GM21381 (cell line): ENCODE results near the gene SEC61B.
A peak's percentile ranks its signal among the peaks of the same experiment; 100 is the strongest.
"Not testable (repeated sequence)": the region's sequence is repeated elsewhere in the genome, so short reads cannot be mapped to it uniquely, and the experiment has no call there.

Experiments
- ATAC-seq: cut with Tn5 transposase; IDR thresholded peaks from one replicate; pipeline ENCODE4 v1.9.1; 2021; ENCODE audit warnings: mild to moderate bottlenecking, moderate library complexity; ENCODE audit not compliant: unreplicated experiment

The SEC61B gene

DNA sequence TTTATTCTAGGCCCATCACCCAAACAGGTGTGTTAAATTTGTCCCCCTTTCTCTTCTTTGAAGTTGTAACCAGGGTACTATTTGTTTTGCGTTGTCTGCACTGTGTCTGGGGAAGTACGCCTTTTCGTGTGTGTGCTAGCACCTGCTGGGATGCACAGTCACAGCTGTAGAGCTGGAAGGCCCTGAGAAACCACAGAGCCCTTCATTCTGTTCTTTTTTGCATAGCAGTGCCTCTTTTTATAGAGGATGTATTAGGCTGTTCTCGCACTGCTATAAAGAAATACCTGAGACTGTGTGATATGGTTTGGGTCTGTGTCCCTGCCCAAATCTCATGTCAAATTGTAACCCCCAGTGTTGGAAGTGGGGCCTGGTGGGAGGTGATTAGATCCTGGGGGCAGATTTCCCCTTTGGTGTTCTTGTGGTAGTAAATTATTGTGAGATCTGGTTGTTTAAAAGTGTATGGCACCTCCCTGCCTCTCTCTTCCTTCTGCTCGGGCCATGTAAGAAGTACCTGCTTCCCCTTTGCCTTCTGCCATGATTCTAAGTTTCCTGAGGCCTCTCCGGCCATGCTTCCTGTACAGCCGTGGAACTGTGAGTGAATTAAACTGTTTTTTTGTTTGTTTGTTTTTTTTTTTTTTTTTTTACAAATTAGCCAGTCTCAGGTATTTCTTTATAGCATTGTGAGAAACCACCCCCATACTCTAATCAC, 14.0 kb downstream of the SEC61B start:
- peak; percentile 94 for ATAC-seq

DNA sequence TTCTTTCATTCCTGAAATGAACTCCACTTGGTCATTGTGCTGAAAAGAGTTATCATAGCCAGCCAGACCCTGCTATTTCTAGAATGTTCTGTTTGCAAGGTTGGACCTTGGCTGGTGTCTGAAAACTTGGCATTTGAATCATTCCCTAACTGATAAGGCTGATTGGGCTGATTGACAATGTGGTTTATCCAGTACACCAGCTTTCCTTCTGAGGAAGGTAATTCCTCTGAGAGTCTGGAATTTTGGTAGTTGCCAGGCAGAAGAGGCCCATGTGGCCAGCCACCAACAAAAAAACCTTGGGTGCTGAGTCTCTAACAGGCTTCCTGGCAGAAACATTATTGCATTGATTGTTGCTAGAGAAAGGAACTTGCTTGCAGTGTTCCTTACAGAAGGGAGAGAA, 15.3 kb downstream of the SEC61B start:
- no peak for ATAC-seq

DNA sequence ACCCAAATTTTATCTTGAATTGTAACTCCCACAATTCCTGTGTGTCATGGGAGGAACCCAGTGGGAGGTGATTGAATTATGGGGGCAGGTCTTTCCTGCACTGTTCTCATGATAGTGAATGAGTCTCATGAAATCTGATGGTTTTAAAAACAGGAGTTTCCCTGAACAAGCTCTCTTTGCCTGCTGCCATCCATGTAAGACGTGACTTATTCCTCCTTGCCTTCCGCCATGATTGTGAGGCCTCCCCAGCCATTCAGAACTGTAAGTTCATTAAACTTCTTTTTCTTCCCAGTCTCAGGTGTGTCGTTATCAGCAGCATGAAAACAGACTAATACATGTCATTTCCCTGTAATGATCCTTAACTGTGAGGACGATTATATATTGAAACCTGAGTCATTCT, 15.8 kb downstream of the SEC61B start:
- ATAC-seq = not testable (repeated sequence)

DNA sequence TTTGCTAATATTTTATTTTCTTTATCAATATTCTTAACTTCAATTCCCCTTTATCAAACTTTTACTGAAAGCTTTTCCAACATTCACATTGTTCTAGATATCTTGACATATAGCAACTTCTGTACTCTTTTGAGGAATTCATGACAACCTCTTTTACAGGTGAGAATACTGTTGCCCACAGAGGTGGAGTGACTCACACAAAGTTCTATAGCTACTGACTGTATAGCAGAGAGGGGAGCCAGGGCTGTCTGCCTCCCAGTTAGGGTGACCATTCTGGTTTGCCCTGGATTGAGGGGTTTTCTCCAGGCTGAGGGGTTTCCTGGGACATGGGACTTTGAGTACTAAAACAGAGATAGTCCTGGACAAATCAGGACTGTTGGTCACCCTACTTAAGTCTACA, 16.2 kb downstream of the SEC61B start:
- no peak for ATAC-seq

DNA sequence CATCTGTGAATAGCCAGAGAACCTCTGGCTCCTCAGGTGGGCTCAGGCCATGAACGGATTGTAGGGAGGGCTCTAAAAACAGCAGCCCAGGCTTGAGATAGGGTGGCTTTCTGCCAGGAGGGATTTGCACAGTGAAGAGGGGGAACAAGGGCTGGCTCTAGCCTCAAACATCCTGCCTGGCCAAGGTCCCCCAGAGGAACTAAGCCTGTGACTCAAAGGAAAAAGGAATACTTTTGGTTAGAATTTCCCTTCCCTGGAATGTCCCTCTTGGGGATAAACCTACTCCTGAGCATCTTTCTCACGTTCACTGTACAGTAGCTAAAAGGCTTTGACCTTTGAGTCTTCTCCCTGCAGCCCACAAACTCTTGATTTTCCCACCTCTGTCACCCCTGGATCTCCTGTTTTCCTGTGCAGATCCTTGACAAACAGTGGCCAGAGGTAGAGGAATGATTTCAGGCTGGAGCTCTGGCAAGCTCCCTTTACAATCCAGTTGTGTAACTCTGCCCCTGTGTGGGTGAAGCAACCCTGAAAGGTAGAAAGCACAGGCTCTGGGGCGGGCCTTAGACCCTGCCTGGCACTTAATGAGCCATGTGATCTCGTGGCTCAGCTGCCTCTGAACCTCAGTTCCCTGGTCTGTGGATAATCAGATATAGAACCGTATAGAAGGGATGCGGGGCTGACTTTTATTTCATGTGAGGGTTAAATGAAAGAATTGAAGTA, 17.4 kb downstream of the SEC61B start:
- no peak for ATAC-seq

DNA sequence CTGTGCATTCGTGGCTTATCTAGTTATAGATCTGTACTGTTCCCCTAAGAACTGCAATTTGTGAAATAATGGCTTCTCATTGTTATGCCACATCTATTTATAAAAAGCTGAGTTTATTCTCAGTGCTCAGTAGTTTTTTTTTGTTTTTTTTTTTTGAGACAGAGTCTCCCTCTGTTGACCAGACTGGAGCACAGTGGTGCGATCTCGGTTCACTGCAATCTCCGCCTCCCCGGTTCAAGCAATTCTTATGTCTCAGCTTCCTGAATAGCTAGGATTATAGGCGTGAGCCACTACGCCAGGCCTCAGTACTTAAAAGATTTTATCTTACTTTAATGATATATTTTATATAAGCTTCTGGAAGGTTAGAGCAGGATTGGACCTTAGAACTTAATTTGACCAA, 19.0 kb downstream of the SEC61B start:
- no peak for ATAC-seq

DNA sequence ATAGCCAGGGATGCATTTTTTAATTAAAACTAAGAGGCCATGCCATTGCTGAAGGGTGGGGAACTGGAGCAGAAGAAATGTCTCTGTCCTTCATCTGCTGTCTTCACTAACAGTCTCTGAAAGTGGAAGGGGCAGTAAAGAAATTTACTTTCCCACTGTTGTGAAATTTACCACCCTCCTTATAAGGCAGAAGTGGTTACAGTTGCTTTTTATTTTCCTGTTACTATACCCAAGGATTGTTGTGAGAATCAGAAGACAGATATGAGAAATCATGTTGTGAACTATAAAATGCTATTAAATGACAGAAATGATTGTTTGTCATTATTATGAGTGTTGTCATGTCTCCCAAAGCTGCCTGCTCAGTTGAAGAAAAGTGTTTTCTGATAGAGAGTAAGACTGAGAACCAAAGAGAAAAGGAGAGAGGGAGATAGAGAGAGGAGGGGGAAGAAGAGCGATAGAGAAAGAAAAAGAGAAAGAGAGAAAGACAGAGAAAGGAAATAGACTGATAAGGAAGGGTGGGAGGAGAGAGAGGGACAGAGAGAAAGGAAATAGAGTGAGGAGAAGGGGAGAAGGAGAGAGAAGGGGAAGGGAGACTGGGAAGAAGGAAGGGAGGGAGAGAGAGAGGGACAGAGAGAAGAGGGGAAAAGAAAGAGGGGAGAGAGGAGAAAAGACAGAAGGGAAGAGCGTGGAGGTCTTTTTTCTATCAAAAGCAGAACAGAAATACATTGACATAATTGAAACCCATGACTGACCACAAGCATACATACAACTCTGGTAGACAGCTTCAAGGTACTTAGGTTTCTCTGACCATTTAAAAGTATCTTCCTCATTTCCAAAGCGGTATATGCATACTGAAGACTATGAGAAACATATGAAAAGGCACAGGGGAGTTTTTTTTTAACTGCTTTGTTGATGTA, 22.5 kb downstream of the SEC61B start:
- ATAC-seq = peak; percentile 90

DNA sequence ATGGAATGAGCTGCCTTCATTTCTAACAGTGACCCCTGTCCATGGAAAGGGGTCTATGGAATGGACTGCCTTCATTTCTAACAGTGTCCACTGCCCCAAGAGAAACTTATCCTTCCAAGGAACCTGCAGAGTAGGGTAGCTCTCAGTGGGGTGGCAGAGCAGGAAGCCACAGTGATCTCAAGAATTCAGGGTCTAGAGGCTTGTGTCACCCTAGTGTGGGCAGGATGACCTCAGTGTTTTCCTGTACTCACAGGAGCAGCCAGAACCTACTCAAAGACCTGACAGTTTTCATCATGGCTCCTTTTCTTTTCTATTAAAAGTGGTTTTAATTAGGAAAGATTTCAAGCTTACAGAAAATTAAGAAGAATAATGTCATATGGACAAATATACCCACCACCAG, 27.5 kb downstream of the SEC61B start:
- no peak for ATAC-seq

DNA sequence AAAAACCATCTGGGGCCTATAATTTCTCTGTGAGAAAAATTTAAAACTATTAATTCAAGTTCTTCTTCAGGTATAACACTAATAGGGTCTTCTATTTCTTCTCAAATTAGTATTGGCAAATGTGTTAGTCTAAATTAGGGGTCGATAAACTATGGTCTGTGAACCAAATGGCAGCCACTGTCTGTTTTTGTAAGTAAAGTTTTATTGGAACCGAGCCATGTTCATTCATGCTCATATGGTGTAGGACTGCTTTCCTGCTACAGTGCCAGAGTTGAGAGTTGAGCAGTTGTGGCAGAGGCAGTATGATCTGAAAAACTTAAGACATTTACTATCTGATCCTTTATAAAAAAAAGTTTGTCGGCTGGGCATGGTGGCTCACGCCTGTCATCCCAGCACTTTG, 29.1 kb downstream of the SEC61B start:
- no peak for ATAC-seq

DNA sequence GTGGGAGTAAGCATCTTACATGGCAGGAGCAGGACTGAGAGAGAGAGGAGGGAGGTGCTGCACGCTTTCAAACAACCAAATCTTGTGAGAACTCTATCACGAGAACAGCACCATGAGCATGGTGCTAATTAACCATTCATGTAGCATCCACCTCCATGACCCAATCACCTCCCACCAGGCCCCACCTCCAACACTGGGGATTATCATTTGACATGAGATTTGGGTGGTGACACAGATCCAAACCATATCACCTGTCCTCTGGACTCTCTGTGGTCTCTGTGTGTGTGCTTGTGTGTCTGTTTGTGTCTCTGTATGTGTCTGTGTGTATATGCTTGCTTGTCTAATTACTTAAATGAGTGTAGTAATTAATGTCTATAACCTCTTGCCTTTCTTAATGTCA, 31.1 kb downstream of the SEC61B start:
- peak; percentile 32 for ATAC-seq

DNA sequence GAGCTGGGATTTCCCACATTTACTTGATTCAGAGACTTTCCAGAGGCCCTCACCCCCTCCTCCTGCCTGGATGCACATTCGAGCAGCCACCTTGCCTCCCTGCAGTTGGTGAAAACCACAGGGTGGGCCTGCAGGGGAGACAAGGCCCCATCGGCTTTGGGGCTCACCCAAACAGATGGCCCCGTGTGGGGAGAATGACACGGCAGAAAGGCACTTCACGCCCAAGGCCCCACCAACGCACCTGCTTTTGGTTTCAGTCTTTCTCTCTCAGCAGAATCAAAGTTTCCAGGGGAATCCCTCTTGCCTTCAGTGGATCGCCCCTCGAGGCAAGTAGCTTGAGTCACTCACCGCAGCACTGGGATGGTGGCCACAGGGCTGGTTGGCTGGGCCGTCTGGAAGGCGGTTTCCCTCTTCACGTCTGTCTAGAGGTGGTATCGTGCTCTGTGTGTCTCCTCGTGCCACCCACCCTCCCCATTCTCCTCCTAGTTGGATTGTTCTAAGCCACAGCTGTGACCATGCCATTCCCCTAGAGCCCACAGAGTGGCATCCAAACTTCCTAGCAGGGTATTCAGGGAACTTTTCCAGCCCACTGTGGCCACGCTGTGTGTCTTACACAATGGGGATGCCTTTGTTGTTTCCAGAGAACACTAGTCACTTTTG, 31.8 kb downstream of the SEC61B start:
- ATAC-seq = peak; percentile 79

DNA sequence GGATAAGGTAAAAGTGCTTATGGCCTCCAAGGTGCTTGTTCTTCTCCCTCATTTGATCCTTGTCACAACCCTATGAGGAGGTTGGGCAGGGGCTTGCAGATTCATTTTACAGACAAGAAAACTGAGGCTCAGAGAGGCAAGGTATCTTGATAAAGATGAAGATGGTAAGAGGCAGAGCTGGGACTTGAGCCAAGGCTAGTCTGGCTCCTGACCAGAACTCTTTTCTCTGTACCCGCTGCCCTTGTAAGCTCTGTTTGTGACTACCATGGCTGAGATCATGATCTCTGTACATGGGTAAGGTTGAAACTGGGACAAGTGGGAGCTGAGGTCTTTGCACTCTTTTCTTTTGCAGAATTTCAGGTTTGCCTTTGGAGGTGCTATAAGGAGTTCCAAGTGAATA, 33.6 kb downstream of the SEC61B start:
- no peak for ATAC-seq

DNA sequence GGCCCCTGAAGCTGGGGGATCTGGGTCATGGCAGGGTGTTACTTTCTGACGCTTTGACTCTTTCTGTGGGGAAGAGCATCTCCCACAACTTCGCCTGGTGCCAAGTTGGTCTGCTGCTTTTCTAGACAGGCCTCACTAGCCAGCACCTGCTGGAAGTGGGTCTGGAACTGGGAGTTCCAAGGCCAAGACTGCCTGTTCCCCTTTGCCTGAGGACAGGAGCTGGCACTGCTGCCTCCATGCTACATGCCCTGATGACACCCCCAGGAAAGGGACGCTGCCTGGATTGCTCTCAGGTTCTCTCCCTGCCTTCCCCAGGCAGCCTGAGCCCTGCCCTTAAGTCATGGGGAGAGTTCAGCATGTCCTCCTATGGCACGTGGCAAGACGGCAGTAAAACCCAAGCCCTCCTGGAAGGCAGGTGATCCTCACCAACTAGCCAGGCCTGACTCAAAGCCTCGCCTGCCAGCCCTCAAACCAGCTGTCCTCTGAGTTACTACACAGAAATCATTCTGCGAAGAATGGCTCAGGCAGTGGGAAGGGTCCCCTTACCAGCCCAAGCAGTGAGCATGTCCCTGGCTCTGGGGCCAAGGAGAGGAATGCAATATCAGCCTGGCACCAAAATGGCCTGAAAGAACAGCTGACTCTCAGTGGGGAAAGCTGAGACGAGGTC, 35.8 kb downstream of the SEC61B start:
- ATAC-seq = no peak

DNA sequence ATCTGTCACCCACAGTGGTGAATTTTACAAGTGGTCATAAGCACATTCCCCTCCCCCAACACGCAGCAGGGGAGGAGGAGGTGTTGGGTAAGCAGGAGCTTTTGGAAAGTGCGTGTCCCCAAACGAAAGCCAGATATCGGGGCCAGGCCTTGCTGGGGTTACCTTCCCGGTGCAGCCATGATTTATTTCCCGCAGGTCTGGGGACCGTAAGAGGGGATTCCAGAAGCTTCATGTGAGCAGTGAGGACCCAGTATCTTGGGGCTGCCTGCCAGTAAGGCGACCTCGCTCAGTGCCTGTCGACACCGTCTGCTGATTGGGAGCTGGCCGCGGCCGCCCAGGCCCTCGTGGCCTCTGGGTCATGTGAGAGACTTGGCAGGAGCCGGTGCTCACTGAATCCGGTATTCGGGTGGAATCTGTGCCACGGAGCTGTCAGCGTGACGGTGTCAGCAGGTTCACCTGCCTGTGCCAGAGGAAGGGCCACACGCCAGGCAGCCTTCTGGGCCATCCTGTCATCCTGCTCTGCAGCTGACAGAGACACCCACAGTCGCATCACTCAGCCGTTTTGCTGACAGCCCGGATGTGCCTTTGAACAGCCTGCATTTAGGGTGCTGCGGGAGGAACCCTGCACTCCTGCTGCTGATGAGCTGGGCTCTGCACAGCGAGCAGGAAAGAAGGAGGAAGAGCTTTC, 37.3 kb downstream of the SEC61B start:
- no peak for ATAC-seq

DNA sequence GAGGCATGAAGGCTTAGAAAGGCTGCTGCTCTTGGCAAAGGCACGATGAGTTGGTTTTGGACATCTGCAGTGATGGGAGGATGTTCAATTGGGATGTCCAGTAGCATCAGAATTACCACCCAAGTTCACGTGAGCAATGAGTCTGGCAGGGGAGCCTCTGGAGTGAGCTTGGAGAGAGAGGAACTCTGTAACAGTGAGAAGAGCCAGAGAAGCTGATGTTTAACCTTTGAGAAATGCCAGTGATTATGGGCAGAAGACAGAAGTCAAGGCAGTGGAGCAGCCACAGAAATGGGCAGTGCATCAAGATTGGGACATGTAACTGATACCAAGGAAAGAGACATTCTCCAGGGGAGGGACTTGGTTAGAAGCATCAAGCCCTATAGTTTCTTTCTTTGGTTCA, 39.8 kb downstream of the SEC61B start:
- ATAC-seq = no peak

DNA sequence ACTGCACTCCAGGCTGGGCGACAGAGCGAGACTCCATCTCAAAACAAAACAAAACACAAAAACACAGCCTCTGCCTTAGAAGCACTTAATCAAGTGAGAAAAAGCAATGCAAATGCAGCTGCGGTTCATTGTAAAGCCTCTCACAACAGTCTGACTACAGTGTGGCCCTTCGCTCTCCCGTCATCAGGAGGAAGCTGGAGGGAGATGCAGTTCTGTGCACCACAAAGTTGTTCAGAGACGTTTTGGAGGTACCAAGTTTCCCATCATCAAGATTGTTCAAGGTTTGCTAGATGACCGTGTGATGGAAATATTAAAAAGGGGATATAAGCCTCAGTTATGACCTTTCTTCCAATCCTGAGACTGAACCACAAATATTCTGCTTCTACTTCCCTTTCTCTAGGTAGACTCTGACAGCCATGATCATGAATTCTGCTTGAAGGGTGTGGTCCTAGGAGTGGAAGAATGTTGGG, 40.9 kb downstream of the SEC61B start:
- peak; percentile 48 for ATAC-seq

DNA sequence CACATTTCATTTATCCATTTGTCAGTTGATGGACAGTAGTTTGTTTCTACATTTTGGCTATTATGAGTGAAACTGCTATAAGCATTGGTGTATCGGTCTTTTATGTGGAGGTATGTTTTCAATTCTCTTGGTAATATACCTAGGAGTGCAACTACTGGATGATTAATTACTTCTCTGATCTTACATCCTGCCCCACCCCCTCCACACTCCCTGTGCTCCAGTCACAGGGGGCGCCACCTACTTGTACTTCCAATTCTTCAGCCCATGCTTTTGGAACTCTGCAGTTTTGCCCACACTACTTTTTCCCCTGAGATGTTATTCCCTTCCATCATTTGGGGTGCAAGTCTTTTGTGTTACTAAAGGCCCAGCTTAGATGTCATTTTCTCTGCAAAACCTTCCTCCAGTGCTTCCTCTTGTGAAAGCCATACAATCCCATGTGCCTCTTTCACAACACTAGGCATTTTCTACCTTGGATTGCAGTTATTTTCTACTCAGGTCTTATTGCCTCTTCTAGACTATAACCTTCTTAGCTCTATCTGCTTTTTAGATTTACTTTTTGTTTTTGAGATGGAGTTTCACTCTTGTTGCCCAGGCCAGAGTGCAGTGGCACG, 42.1 kb downstream of the SEC61B start:
- no peak for ATAC-seq

DNA sequence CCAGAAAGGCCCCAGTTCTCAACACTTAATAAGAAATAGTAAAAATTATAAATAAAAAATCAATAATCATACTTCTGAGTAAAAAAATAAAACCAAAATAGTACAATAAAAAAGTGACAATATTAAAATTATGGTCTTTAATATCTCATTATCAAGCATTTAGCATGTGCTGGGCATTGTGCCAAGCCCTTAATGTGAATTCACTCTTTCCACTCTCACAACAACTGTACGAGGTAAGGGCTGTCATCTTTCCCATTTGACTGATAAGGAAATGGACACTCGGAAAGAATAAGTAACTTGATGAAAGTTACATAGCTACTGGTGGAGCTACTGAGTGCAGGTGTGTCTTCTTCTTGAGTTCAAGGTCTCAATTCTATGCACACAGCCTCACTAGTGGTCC, 43.6 kb downstream of the SEC61B start:
- ATAC-seq = no peak

DNA sequence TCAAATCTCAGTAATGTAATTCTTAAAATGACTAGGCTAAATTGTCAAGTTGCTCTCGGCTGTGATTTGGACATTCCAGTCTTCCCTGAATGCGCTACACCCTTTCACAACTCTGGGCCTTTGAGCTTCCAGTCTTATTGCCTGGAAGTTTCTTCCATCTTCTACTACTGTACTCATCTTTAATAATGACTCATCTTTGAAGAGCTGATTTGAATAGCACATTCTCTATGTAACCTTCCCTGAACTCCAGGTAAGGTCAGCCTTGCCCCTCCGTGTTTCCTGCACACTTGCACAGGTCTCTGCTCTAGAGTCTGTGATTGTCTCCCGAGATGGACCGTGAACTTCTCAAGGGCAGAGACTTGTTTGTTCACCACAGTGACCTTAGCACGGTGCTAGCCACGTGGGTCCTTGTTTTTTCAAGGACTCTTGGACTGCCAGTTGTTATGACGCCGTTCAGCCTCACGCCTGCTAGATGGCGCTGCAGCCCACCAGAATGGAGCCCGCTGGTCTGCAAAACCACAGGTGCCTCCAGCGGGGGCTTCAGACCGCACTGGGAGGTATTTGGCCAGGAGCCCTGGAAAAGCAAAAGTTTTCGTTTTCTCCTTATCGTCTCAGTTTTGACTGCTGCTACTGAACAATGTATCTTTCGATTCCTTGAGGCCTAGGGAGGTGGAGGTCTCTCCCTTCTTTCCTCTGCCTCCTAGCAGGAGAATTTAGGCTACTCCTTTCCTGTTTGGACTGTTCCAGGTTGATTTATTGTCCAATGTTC, 44.4 kb downstream of the SEC61B start:
- peak; percentile 59 for ATAC-seq
